GM19025 (cell line): Measurements from ENCODE around the gene LENG8.

Experiments used
- ATAC-seq: cut with Tn5 transposase; IDR thresholded peaks from one replicate; pipeline ENCODE4 v1.9.1; 2021; ENCODE audit warnings: mild to moderate bottlenecking, low read depth, moderate library complexity; ENCODE audit not compliant: unreplicated experiment

The LENG8 gene

GRCh38 chr19:54421521-54421920, 27.5 kb upstream of the LENG8 start:
- ATAC-seq, result no peak

GRCh38 chr19:54422136-54422535, 26.9 kb upstream of the LENG8 start:
- no peak for ATAC-seq

GRCh38 chr19:54424201-54424600, 24.8 kb upstream of the LENG8 start:
- no peak for ATAC-seq

GRCh38 chr19:54424660-54425381, 24.2 kb upstream of the LENG8 start:
- ATAC-seq, result no peak

DNA sequence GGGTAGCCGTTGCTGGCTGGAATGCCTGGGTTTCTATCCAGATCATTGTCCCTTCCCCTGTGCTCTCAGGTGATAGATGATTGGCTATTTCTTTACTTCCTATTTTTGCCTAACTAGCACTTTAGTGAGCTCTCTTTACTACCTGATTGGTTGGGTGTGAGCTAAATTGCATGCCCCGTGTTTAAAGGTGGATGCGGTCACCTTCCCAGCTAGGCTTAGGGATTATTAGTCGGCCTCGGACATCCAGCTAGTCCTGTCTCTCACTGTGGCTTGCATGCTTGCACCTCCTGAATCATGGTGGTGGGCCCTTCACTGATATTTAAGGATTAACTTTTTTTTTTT, 23.6 kb upstream of the LENG8 start:
- no peak for ATAC-seq

- no peak for ATAC-seq
These were observed 22.6 kb upstream of the LENG8 start for GRCh38 chr19:54426291-54426931.

- no peak for ATAC-seq
These were observed 21.4 kb upstream of the LENG8 start for GRCh38 chr19:54427586-54427985.

- ATAC-seq, result no peak
These were observed 20.4 kb upstream of the LENG8 start for GRCh38 chr19:54428323-54429175.

- no peak for ATAC-seq
These were observed 19.9 kb upstream of the LENG8 start for GRCh38 chr19:54429176-54429495.

- no peak for ATAC-seq
These were observed 19.3 kb upstream of the LENG8 start for GRCh38 chr19:54429545-54430227.

DNA sequence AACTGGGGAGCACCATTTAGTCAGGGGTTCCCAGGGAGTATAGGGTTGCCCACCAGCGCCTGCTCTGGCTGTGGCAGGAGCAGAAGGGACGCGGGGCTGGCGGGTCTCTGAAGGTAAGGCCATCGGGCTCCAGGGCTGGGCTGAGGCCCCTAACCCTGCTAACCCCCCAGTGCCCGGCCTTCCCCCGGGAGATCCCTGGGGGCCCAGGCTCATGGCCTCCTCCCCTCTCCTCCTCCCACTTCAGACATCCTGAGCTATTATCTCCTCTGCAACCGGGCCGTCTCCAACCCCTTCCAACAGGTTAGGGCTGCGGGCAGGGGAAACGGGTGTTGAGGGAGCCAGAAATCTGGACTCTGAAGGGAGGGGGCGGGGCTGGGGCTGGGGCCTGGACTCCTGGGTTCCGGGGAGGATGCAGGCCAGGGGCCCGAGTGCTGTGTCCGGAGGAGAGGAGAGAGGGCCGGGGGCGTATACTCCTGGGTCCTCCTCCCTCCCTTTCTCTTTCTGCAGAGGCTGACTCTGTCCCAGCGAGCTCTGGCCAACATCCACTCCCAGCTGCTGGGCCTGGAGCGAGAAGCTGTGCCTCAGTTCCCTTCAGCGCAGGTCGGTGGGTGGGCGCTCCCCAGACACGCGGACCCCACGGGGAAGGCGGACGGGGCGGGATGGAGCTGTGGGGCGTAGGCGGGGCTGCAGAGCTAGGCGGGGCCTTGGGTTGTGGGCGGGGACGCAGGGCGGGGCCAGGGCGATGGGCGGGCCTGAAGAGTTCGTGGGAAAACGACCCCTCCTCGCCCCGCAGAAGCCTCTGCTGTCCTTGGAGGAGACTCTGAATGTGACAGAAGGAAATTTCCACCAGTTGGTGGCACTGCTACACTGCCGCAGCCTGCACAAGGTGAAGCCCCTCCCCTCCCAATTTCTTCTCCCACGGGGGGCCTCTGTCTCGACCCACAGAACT, 18.4 kb upstream of the LENG8 start:
- ATAC-seq, result no peak

DNA sequence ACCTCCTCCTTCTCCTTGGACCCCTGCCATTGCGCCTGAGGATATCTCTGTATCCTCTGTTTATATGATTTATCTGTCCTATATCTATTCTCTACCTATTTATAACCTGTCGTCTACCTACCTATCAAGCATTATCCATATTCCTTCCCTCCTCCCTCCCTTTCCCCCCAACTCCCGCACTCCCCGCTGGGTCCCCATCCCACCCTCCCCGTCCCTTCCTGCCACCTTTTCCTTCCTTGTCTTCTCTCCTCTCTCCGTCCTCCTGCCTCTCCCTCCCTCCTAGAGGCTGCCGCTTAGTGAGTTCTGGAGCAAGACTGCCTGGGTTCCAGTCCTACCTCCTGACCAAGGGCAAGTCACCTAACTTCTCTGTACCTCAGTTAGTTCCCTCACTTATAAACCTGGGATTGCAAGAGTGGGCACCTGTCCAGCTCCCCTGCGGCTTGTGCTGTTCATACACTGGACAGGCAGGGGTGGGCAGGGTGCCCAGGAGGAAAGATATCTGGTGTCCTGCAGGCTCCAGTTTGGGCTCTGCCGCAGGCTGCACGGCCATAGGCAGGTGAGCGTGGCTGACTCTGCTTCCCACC, 17.7 kb upstream of the LENG8 start:
- no peak for ATAC-seq

DNA sequence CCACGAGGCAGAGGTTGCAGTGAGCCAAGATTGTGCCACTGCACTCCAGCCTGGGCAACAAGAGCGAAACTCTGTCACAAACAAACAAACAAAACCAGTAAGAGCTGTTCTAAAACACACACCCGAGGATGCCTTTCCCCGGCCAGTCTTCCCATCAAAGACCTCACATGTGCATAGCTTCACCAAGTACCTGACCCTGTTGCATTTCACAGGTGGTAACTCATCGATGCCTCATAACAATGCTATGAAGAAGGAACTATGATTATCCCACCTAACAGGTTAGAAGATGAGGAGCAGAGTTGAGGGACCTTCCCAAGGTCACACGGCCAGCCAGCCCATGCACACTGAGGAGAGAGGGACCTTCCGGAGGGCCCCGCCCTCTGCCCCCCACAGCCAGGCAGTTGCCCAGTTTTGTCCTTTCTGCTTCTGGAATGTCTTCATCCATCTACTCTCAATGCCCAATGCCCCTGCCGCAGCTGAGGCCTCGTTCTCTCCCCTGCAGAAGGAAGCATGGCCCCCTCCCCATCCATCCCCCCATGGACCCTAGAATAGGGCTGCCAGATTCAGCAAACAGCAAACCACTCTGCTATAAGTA, 16.8 kb upstream of the LENG8 start:
- ATAC-seq, result no peak

DNA sequence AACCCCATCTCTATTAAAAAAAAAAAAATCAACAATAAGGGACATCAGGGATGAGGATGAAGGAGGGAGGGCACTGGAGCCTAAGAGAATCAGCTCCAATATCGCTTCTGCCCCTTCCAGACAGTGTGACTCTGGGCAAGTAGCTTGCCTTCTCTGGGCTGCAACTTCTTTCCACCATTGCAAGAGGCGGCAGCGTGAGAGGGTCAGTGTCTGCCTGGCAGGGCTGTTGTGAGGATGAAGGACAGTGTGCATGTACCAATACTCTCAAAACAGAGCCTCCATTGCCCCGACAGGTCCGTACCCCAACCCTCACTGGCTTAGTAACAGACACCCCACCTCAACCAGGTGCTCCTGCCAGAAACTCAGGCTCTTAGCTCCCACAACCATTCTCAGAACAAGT, 15.3 kb upstream of the LENG8 start:
- no peak for ATAC-seq

- ATAC-seq, result no peak
These were observed 14.7 kb upstream of the LENG8 start for GRCh38 chr19:54434112-54434872.

DNA sequence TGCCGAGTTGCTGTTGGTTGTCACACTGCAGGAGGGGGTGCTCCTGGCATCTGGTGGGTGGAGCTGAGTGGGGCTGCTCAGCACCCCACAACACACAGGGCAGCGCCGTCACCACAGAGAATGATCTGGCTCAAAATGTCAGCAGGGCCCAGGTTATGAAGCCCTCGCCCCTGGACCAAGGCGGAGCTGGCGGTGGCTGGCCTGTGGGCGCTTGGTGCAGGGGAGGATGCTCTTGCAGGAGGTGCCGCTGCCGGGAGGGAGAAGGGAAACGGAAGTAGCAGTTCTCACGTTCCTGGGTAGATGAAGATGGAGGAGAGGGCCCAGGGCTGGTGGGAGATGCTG, 14.2 kb upstream of the LENG8 start:
- ATAC-seq, result no peak

- ATAC-seq, result no peak
These were observed 13.4 kb upstream of the LENG8 start for GRCh38 chr19:54435551-54436016.

DNA sequence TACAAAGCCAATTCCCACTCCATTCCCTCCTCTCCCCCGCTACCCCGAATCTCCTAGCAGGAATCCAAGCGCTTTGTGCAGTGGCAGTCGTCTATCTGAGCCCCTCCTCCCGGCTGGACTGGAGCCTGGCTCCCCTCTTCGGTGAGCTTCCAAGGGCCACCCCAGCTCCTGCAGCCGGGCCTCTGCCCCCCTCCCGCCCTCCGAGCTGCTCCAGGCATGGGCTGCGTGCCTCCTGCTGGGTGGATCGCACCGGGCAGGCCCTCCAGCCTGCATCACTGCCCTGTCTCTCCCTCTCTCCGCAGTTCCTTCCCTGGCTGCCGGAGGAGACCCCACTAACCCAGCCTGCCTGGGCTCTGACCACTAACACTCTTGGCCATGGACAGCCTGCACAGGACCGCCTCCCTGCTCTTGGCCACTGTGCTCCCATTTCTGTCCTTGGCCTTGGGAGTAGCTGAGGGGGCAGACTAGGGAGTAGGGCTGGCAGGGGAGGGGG, 12.9 kb upstream of the LENG8 start:
- ATAC-seq, result no peak
